ENCODE measurements around the gene PPP1R14D.

GRCh38 chr15:40767838-40768500, 60.5 kb downstream of the PPP1R14D start:
- no peak for TF ChIP-seq CTCF (IDR thresholded peaks at IDR 0.05; ENCODE audit: insufficient read depth, low read length)
- no peak for TF ChIP-seq POLR2AphosphoS5 (IDR thresholded peaks at IDR 0.05; ENCODE audit: low read depth)
- no peak for TF ChIP-seq GABPA (IDR thresholded peaks at IDR 0.05; ENCODE audit: low read depth)
- TF ChIP-seq, protein P1, sequence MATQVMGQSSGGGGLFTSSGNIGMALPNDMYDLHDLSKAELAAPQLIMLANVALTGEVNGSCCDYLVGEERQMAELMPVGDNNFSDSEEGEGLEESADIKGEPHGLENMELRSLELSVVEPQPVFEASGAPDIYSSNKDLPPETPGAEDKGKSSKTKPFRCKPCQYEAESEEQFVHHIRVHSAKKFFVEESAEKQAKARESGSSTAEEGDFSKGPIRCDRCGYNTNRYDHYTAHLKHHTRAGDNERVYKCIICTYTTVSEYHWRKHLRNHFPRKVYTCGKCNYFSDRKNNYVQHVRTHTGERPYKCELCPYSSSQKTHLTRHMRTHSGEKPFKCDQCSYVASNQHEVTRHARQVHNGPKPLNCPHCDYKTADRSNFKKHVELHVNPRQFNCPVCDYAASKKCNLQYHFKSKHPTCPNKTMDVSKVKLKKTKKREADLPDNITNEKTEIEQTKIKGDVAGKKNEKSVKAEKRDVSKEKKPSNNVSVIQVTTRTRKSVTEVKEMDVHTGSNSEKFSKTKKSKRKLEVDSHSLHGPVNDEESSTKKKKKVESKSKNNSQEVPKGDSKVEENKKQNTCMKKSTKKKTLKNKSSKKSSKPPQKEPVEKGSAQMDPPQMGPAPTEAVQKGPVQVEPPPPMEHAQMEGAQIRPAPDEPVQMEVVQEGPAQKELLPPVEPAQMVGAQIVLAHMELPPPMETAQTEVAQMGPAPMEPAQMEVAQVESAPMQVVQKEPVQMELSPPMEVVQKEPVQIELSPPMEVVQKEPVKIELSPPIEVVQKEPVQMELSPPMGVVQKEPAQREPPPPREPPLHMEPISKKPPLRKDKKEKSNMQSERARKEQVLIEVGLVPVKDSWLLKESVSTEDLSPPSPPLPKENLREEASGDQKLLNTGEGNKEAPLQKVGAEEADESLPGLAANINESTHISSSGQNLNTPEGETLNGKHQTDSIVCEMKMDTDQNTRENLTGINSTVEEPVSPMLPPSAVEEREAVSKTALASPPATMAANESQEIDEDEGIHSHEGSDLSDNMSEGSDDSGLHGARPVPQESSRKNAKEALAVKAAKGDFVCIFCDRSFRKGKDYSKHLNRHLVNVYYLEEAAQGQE (IDR thresholded peaks at IDR 0.05; ENCODE audit: insufficient replicate concordance, low read depth): no peak

All from HL-60 (cell line).